ENCODE data around the gene SEC16B. TPM values are rescaled to one million over a fixed set of nuclear protein-coding genes. Genes with fewer than 3 reads are reported as not detected.

The SEC16B gene
- total and polyA plus RNA-seq, 4 donors = 10.9 to 56.8 (median 29.4) TPM

DNA sequence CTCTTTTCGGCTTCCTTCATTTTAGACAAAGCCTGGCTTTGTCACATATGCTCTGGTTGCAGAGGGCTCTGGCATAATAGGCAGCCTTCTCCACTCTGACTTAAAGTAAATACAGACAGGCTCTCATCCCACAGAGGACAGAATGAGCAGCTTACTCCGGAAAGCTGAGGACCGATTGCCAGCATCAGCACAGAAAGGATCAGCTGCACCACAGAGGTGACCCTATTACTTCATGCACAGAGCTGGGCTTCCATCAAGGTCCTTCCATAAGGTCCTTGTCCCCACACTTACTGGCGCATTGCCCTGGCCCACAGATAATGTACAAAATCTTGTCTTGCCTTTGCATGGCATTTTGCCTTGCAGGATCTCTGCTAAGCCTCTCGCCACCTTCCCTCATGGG is 67.6 kb downstream of the SEC16B start (continued):
- TF ChIP-seq, protein P1, sequence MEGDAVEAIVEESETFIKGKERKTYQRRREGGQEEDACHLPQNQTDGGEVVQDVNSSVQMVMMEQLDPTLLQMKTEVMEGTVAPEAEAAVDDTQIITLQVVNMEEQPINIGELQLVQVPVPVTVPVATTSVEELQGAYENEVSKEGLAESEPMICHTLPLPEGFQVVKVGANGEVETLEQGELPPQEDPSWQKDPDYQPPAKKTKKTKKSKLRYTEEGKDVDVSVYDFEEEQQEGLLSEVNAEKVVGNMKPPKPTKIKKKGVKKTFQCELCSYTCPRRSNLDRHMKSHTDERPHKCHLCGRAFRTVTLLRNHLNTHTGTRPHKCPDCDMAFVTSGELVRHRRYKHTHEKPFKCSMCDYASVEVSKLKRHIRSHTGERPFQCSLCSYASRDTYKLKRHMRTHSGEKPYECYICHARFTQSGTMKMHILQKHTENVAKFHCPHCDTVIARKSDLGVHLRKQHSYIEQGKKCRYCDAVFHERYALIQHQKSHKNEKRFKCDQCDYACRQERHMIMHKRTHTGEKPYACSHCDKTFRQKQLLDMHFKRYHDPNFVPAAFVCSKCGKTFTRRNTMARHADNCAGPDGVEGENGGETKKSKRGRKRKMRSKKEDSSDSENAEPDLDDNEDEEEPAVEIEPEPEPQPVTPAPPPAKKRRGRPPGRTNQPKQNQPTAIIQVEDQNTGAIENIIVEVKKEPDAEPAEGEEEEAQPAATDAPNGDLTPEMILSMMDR (IDR thresholded peaks at IDR 0.05; ENCODE audit: low read depth, low read length, missing input control) = no peak
- TF ChIP-seq TAF1 (conservative IDR thresholded peaks at IDR 0.05) (no peak), RAD21 (IDR thresholded peaks at IDR 0.05) (no peak)

DNA sequence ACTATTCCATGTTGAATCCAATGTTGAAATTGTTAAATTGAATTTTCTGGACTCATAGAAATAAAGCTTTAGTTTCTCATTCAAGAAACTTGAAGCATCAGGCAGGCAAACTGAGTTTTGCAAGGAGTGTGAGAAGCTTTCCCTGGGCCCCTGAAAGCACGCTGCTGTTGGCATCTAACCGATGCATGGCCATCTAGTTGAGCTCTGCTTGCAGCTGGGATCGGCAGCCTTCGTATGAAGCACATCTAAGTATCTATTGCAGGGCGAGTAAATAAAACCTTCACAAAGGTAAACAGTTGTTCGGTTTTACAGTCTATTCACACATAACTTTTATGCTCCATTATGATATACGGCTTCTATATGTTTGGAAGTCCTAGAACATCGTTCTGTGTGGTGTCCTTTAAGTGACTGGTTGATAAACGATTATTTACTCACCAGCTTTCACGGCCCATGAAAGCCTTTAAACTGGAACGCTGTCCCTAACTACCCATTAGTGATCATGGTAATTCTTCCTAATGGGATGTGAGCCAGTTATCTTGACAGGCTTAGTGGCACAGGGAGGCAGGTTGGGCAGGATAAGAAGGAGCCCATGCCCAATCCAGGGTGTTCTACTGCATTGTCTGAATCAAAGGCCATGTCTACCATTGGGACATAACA is 71.7 kb downstream of the SEC16B start:
- TF ChIP-seq RAD21 (IDR thresholded peaks at IDR 0.05) (no peak), FOXA2 (IDR thresholded peaks at IDR 0.05) (no peak), EGR1 (IDR thresholded peaks at IDR 0.05; ENCODE audit: low read depth in 2 of 2) (no peak), NR2F2 (IDR thresholded peaks at IDR 0.05) (no peak), TAF1 (conservative IDR thresholded peaks at IDR 0.05) (no peak), HNF4G (IDR thresholded peaks at IDR 0.05) (no peak)
- TF ChIP-seq, protein P2, sequence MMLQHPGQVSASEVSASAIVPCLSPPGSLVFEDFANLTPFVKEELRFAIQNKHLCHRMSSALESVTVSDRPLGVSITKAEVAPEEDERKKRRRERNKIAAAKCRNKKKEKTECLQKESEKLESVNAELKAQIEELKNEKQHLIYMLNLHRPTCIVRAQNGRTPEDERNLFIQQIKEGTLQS (IDR thresholded peaks at IDR 0.05) = no peak
- TF ChIP-seq, protein P3, sequence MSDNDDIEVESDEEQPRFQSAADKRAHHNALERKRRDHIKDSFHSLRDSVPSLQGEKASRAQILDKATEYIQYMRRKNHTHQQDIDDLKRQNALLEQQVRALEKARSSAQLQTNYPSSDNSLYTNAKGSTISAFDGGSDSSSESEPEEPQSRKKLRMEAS (IDR thresholded peaks at IDR 0.05) = no peak
- TF ChIP-seq, protein P1 (IDR thresholded peaks at IDR 0.05; ENCODE audit: low read depth, low read length, missing input control) = no peak
- no peaks in the 10 kb centered on the region for H3K9me3 ChIP-seq (ENCODE audit: control insufficient read depth in 4 of 4, low read length in 3 of 4)
- WGBS = 70% methylated on average over 11 of the region's 11 CpGs
- H3K4me3 ChIP-seq (ENCODE audit: low read depth in 1 of 3, low read length in 3 of 3) = no peak overlapping the region
- H3K36me3 ChIP-seq (ENCODE audit: control insufficient read depth in 4 of 4, insufficient read depth in 3 of 4, low read depth in 1 of 4, low read length in 3 of 4) = no peaks in the 10 kb centered on the region
- no peak for DNase-seq (ENCODE audit: low spot score)
- H3K9ac ChIP-seq (ENCODE audit: low read depth in 1 of 2, low read length in 2 of 2) = no peak overlapping the region
- no peak overlapping the region for H3K27ac ChIP-seq (ENCODE audit: low read depth in 1 of 2, low read length in 2 of 2)
- no peaks in the 10 kb centered on the region for H3K27me3 ChIP-seq (ENCODE audit: control insufficient read depth in 4 of 4, insufficient read depth in 4 of 4, low read length in 3 of 4)
- H3K4me1 ChIP-seq (ENCODE audit: control insufficient read depth in 4 of 4, insufficient read depth in 4 of 4, low read length in 3 of 4) = no peaks in the 10 kb centered on the region

DNA sequence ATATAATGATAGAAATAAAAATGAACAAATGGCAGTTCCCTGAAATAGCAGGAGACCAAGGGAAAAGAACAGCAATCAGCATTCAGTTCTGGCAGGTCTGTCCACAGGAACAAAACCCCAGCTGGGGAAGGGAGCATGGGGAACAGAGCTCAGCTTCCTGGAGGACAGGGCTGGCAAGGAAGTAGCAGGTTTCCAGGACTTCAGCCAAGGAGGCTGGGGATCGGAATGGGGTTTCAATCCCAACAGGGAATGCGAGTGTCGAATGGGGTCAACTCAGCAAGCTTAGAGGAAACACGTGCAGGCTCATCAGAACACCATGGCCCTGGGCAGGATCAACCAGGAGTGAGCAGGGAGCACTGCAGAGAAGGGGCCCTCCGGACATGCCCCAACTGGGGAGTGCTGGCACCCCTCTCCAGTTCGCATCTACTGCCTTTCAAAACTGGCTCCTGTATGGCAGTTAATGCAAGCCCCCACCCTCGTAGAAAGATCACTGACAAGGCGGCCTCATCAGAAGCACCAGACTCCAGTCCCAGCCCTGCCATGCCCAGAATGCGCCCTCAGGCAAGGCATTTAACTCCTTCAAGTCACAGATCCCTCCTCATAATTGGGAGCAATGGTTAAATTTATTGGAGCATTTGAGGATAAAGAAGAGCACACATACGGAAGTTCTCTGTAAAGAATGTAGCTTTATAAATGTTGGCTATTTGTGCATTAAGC is 72.4 kb downstream of the SEC16B start:
- Histone ChIP-seq H3K27ac (ENCODE audit: low read depth in 1 of 2, low read length in 2 of 2) (no peak overlapping the region), H3K9ac (ENCODE audit: low read depth in 1 of 2, low read length in 2 of 2) (no peak overlapping the region), H3K4me1 (ENCODE audit: control insufficient read depth in 4 of 4, insufficient read depth in 4 of 4, low read length in 3 of 4) (no peaks in the 10 kb centered on the region), H3K4me3 (ENCODE audit: low read depth in 1 of 3, low read length in 3 of 3) (no peak overlapping the region), H3K27me3 (ENCODE audit: control insufficient read depth in 4 of 4, insufficient read depth in 4 of 4, low read length in 3 of 4) (no peaks in the 10 kb centered on the region), H3K36me3 (ENCODE audit: control insufficient read depth in 4 of 4, insufficient read depth in 3 of 4, low read depth in 1 of 4, low read length in 3 of 4) (no peaks in the 10 kb centered on the region), H3K9me3 (ENCODE audit: control insufficient read depth in 4 of 4, low read length in 3 of 4) (no peaks in the 10 kb centered on the region)
- no peak for DNase-seq (ENCODE audit: low spot score)
- TF ChIP-seq FOXA1 (IDR thresholded peaks at IDR 0.05) = no peak
- TF ChIP-seq, protein P2 (IDR thresholded peaks at IDR 0.05) = no peak
- 73% methylated on average over 10 of the region's 10 CpGs for WGBS

Small RNA genes lying within 50 kb of the gene (small RNA-seq; reads per million reads assigned to genes)
- gene AL359075.1 = not detected

Other genes starting within 250 kb of the SEC16B start
- 1 to 10 TPM; 6.0 to 8.1 TPM for gene RASAL2, start 124.0 kb upstream of the SEC16B start, total RNA-seq
- gene RASAL2, start 124.0 kb upstream of the SEC16B start, polyA plus RNA-seq = 1 to 10 TPM; 1.8 to 2.2 TPM

Measured in liver (tissue), 10 donors.